Neuron (in vitro differentiated cells): Measurements from ENCODE around the gene C4BPA.

Source experiments
- H2AFZ ChIP-seq: one replicate; pipeline ENCODE4 v1.6.1; 2013; ENCODE audit warnings: low read depth, mild to moderate bottlenecking, inconsistent platforms, low read length, moderate library complexity
- H3K27me3 ChIP-seq: one replicate; pipeline ENCODE4 v1.6.1; 2013; ENCODE audit warnings: low read length; ENCODE audit not compliant: insufficient read depth
- H3K36me3 ChIP-seq: one replicate; pipeline ENCODE4 v1.6.1; 2013; ENCODE audit warnings: low read length; ENCODE audit not compliant: insufficient read depth
- H3K4me1 ChIP-seq: one replicate; pipeline ENCODE4 v1.6.1; 2013; ENCODE audit warnings: low read length; ENCODE audit not compliant: insufficient read depth
- H3K4me3 ChIP-seq: 2 replicates; pipeline ENCODE4 v1.5.1; 2013; ENCODE audit warnings: mild to moderate bottlenecking, low read length, moderate library complexity
- H3K9me3 ChIP-seq: one replicate; pipeline ENCODE4 v1.6.1; 2013; ENCODE audit warnings: low read length

Gene C4BPA

GRCh38 chr1:207109004-207109403, 5.0 kb downstream of the C4BPA start:
- no peak overlapping the region for H3K4me3 ChIP-seq
- no peaks in the 10 kb centered on the region for H3K4me1 ChIP-seq
- H3K9me3 ChIP-seq: no peaks in the 10 kb centered on the region
- H2AFZ ChIP-seq: no peak overlapping the region
- H3K27me3 ChIP-seq: peaks cover 3% of the 10 kb centered on the region
- H3K36me3 ChIP-seq: no peaks in the 10 kb centered on the region

- Histone ChIP-seq H3K27me3 (no peaks in the 10 kb centered on the region), H3K9me3 (no peaks in the 10 kb centered on the region), H3K4me3 (no peak overlapping the region), H3K36me3 (no peaks in the 10 kb centered on the region), H2AFZ (no peak overlapping the region), H3K4me1 (no peaks in the 10 kb centered on the region)
These were observed 8.7 kb downstream of the C4BPA start for GRCh38 chr1:207112616-207113296.

GRCh38 chr1:207115269-207115668, 11.2 kb downstream of the C4BPA start:
- H2AFZ ChIP-seq: no peak overlapping the region
- H3K4me3 ChIP-seq: no peak overlapping the region
- H3K27me3 ChIP-seq: no peaks in the 10 kb centered on the region
- no peaks in the 10 kb centered on the region for H3K9me3 ChIP-seq
- H3K36me3 ChIP-seq: no peaks in the 10 kb centered on the region
- H3K4me1 ChIP-seq: no peaks in the 10 kb centered on the region

GRCh38 chr1:207124389-207124788, 20.4 kb downstream of the C4BPA start:
- peaks cover 3% of the 10 kb centered on the region for H3K9me3 ChIP-seq
- peaks cover 2% of the 10 kb centered on the region for H3K27me3 ChIP-seq
- H3K4me1 ChIP-seq: no peaks in the 10 kb centered on the region
- H3K4me3 ChIP-seq: no peak overlapping the region
- no peak overlapping the region for H2AFZ ChIP-seq
- H3K36me3 ChIP-seq: no peaks in the 10 kb centered on the region

- no peak overlapping the region for H2AFZ ChIP-seq
- no peaks in the 10 kb centered on the region for H3K4me1 ChIP-seq
- no peaks in the 10 kb centered on the region for H3K36me3 ChIP-seq
- peaks cover 3% of the 10 kb centered on the region for H3K9me3 ChIP-seq
- H3K4me3 ChIP-seq: no peak overlapping the region
- H3K27me3 ChIP-seq: peaks cover 3% of the 10 kb centered on the region
These were observed 24.4 kb downstream of the C4BPA start for GRCh38 chr1:207128336-207128921.

- peaks cover 3% of the 10 kb centered on the region for H3K27me3 ChIP-seq
- H3K36me3 ChIP-seq: no peaks in the 10 kb centered on the region
- H3K9me3 ChIP-seq: peaks cover 3% of the 10 kb centered on the region
- no peaks in the 10 kb centered on the region for H3K4me1 ChIP-seq
- H3K4me3 ChIP-seq: no peak overlapping the region
- no peak overlapping the region for H2AFZ ChIP-seq
These were observed 25.0 kb downstream of the C4BPA start for GRCh38 chr1:207129053-207129452.

- H2AFZ ChIP-seq: no peak overlapping the region
- H3K4me3 ChIP-seq: no peak overlapping the region
- H3K36me3 ChIP-seq: no peaks in the 10 kb centered on the region
- peaks cover 3% of the 10 kb centered on the region for H3K27me3 ChIP-seq
- H3K4me1 ChIP-seq: no peaks in the 10 kb centered on the region
- H3K9me3 ChIP-seq: peaks cover 3% of the 10 kb centered on the region
These were observed 26.4 kb downstream of the C4BPA start for GRCh38 chr1:207130252-207131036.

GRCh38 chr1:207131163-207131562, 27.1 kb downstream of the C4BPA start:
- H2AFZ ChIP-seq: no peak overlapping the region
- H3K4me3 ChIP-seq: no peak overlapping the region
- peaks cover 3% of the 10 kb centered on the region for H3K27me3 ChIP-seq
- peaks cover 3% of the 10 kb centered on the region for H3K9me3 ChIP-seq
- no peaks in the 10 kb centered on the region for H3K36me3 ChIP-seq
- H3K4me1 ChIP-seq: no peaks in the 10 kb centered on the region

GRCh38 chr1:207134581-207134980, 30.5 kb downstream of the C4BPA start:
- no peaks in the 10 kb centered on the region for H3K4me1 ChIP-seq
- no peaks in the 10 kb centered on the region for H3K36me3 ChIP-seq
- no peaks in the 10 kb centered on the region for H3K9me3 ChIP-seq
- no peak overlapping the region for H2AFZ ChIP-seq
- H3K4me3 ChIP-seq: no peak overlapping the region
- peaks cover 3% of the 10 kb centered on the region for H3K27me3 ChIP-seq

GRCh38 chr1:207139616-207140015, 35.6 kb downstream of the C4BPA start:
- no peaks in the 10 kb centered on the region for H3K9me3 ChIP-seq
- H3K4me3 ChIP-seq: no peak overlapping the region
- H3K4me1 ChIP-seq: no peaks in the 10 kb centered on the region

GRCh38 chr1:207140536-207140935, 36.5 kb downstream of the C4BPA start:
- Histone ChIP-seq H3K36me3 (no peaks in the 10 kb centered on the region), H3K4me1 (no peaks in the 10 kb centered on the region), H3K4me3 (no peak overlapping the region), H3K27me3 (no peaks in the 10 kb centered on the region), H2AFZ (no peak overlapping the region), H3K9me3 (no peaks in the 10 kb centered on the region)

More at GRCh38 chr1:207139616-207140015, 35.6 kb downstream of the C4BPA start:
- H2AFZ ChIP-seq: no peak overlapping the region
- H3K36me3 ChIP-seq: no peaks in the 10 kb centered on the region
- H3K27me3 ChIP-seq: no peaks in the 10 kb centered on the region

- Histone ChIP-seq H2AFZ (no peak overlapping the region), H3K4me1 (no peaks in the 10 kb centered on the region), H3K9me3 (no peaks in the 10 kb centered on the region), H3K27me3 (no peaks in the 10 kb centered on the region), H3K4me3 (no peak overlapping the region), H3K36me3 (no peaks in the 10 kb centered on the region)
These were observed 41.5 kb downstream of the C4BPA start for GRCh38 chr1:207145401-207146058.

GRCh38 chr1:207151920-207152319, 47.9 kb downstream of the C4BPA start:
- H3K36me3 ChIP-seq: no peaks in the 10 kb centered on the region
- no peak overlapping the region for H3K4me3 ChIP-seq
- no peaks in the 10 kb centered on the region for H3K9me3 ChIP-seq
- H2AFZ ChIP-seq: no peak overlapping the region
- no peaks in the 10 kb centered on the region for H3K4me1 ChIP-seq
- H3K27me3 ChIP-seq: no peaks in the 10 kb centered on the region
